Mammary epithelial cell (primary cell): ENCODE data around the gene LAMB2.

ENCODE experiments used
- CTCF ChIP-seq, 2 donors: IDR thresholded peaks in 1 of 2; conservative IDR thresholded peaks in 1 of 2; 2 replicates each; pipeline ENCODE4 v1.5.1; 2011 to 2012; ENCODE audit warnings: inconsistent platforms in 2 of 2, low read length in 2 of 2, mild to moderate bottlenecking in 2 of 2, control low read depth in 1 of 2, low read depth in 1 of 2; ENCODE audit not compliant: insufficient read depth in 1 of 2; ENCODE audit errors: extremely low read depth in 1 of 2
- EZH2 ChIP-seq: IDR thresholded peaks from 2 replicates; pipeline ENCODE4 v1.6.1; 2012; ENCODE audit warnings: low read length, inconsistent platforms, borderline replicate concordance

GRCh38 chr3:49132073-49132436 lies 795 bp downstream of the LAMB2 start:
- no peak for TF ChIP-seq CTCF (conservative IDR thresholded peaks at IDR 0.05 in 1 of 2, IDR thresholded peaks at IDR 0.05 in 1 of 2; ENCODE audit: extremely low read depth in 1 of 2, insufficient read depth in 1 of 2, low read depth in 1 of 2, low read length in 2 of 2)
- no peak for TF ChIP-seq EZH2
